ENCODE results near the gene GAS1. TPM values are rescaled to one million over a fixed set of nuclear protein-coding genes. Genes with fewer than 3 reads are reported as not detected.

Gene GAS1
- total RNA-seq, 1 donor from 2014 or later = 0.65 TPM

- no peak for DNase-seq (ENCODE audit: low read depth)
These were observed 18.5 kb upstream of the GAS1 start for GRCh38 chr9:86965636-86966395.

GRCh38 chr9:86962692-86963091, 15.4 kb upstream of the GAS1 start:
- no peak for DNase-seq (ENCODE audit: low read depth)

- DNase-seq (ENCODE audit: low read depth) = no peak
These were observed 13.6 kb upstream of the GAS1 start for GRCh38 chr9:86960938-86961337.

- DNase-seq (ENCODE audit: low read depth) = no peak
These were observed 10.9 kb upstream of the GAS1 start for GRCh38 chr9:86958203-86958602.

GRCh38 chr9:86955561-86955960, 8.3 kb upstream of the GAS1 start:
- no peak for DNase-seq (ENCODE audit: low read depth)

GRCh38 chr9:86955042-86955441, 7.7 kb upstream of the GAS1 start:
- DNase-seq (ENCODE audit: low read depth) = no peak

- DNase-seq (ENCODE audit: low read depth) = no peak
These were observed 5.9 kb upstream of the GAS1 start for GRCh38 chr9:86953181-86953580.

- peak; percentile 54 for DNase-seq (ENCODE audit: low read depth)
These were observed 996 bp upstream of the GAS1 start for GRCh38 chr9:86948074-86948929.

- no peak for DNase-seq (ENCODE audit: low read depth)
These were observed 833 bp downstream of the GAS1 start for GRCh38 chr9:86946201-86947145.

GRCh38 chr9:86945728-86946200, 1.5 kb downstream of the GAS1 start:
- no peak for DNase-seq (ENCODE audit: low read depth)

- no peak for DNase-seq (ENCODE audit: low read depth)
These were observed 2.2 kb downstream of the GAS1 start for GRCh38 chr9:86944796-86945727.

GRCh38 chr9:86943201-86944113, 3.8 kb downstream of the GAS1 start:
- no peak for DNase-seq (ENCODE audit: low read depth)

- DNase-seq (ENCODE audit: low read depth) = no peak
These were observed 4.8 kb downstream of the GAS1 start for GRCh38 chr9:86942281-86943200.

- DNase-seq (ENCODE audit: low read depth) = no peak
These were observed 6.1 kb downstream of the GAS1 start for GRCh38 chr9:86941197-86941596.

- DNase-seq (ENCODE audit: low read depth) = no peak
These were observed 6.5 kb downstream of the GAS1 start for GRCh38 chr9:86940774-86941173.

GRCh38 chr9:86939891-86940290, 7.4 kb downstream of the GAS1 start:
- no peak for DNase-seq (ENCODE audit: low read depth)

GRCh38 chr9:86939321-86939720, 8.0 kb downstream of the GAS1 start:
- DNase-seq (ENCODE audit: low read depth) = no peak

- no peak for DNase-seq (ENCODE audit: low read depth)
These were observed 8.5 kb downstream of the GAS1 start for GRCh38 chr9:86938780-86939179.

All from renal cortical epithelial cell (primary cell).